Kidney epithelial cell (primary cell): ENCODE results near the gene FMO5. TPM values are rescaled to one million over a fixed set of nuclear protein-coding genes. Genes with fewer than 3 reads are reported as not detected.

Experiments
- DNase-seq: peaks from one replicate; pipeline ENCODE4 v3.0.0-alpha.2; 2010; ENCODE audit warnings: low read depth
- H3K27me3 ChIP-seq: 2 replicates; pipeline ENCODE4 v1.6.0; 2011; ENCODE audit warnings: low read length; ENCODE audit not compliant: control insufficient read depth, insufficient read depth
- H3K36me3 ChIP-seq: 2 replicates; pipeline ENCODE4 v1.5.1; 2011; ENCODE audit warnings: low read length; ENCODE audit not compliant: control insufficient read depth, insufficient read depth
- H3K4me3 ChIP-seq: 2 replicates; pipeline ENCODE4 v1.5.1; 2011; ENCODE audit warnings: low read depth, mild to moderate bottlenecking, control low read depth, low read length
- CTCF ChIP-seq: IDR thresholded peaks from 2 replicates; pipeline ENCODE4 v1.5.1; 2011; ENCODE audit warnings: mild to moderate bottlenecking, moderate library complexity, low read length, control low read depth, inconsistent platforms; ENCODE audit not compliant: insufficient read depth, poor library complexity, severe bottlenecking
- total RNA-seq: library from RNA; depleted of rRNA; stranded (reverse); fragments of >200 nt; gene quantifications from 2 replicates; pipeline ENCODE4 v1.2.3, GENCODE V29; 2015

FMO5 gene
- total RNA-seq, 1 donor from 2014 or later = 0.38 TPM

- TF ChIP-seq CTCF = no peak
- DNase-seq = no peak
- H3K4me3 ChIP-seq = no peak overlapping the region
- H3K27me3 ChIP-seq = no peaks in the 10 kb centered on the region
- no peaks in the 10 kb centered on the region for H3K36me3 ChIP-seq
Observed at GRCh38 chr1:147214842-147215539, 10.1 kb downstream of the FMO5 start.

GRCh38 chr1:147214325-147214724 lies 10.8 kb downstream of the FMO5 start:
- no peak for TF ChIP-seq CTCF
- Histone ChIP-seq H3K27me3 (no peaks in the 10 kb centered on the region), H3K4me3 (no peak overlapping the region), H3K36me3 (no peaks in the 10 kb centered on the region)
- DNase-seq = no peak

GRCh38 chr1:147213271-147213670 lies 11.9 kb downstream of the FMO5 start:
- Histone ChIP-seq H3K27me3 (no peaks in the 10 kb centered on the region), H3K4me3 (no peak overlapping the region), H3K36me3 (no peaks in the 10 kb centered on the region)
- no peak for DNase-seq
- TF ChIP-seq CTCF = no peak

- TF ChIP-seq CTCF = no peak
- no peak for DNase-seq
- Histone ChIP-seq H3K36me3 (no peaks in the 10 kb centered on the region), H3K4me3 (no peak overlapping the region), H3K27me3 (no peaks in the 10 kb centered on the region)
Observed at GRCh38 chr1:147211577-147211976, 13.6 kb downstream of the FMO5 start.

GRCh38 chr1:147210987-147211386 lies 14.2 kb downstream of the FMO5 start:
- no peaks in the 10 kb centered on the region for H3K27me3 ChIP-seq
- no peak for DNase-seq
- H3K36me3 ChIP-seq = no peaks in the 10 kb centered on the region
- TF ChIP-seq CTCF = no peak
- no peak overlapping the region for H3K4me3 ChIP-seq
